ENCODE data around the gene SLC48A1. TPM values are rescaled to one million over a fixed set of nuclear protein-coding genes. Genes with fewer than 3 reads are reported as not detected.

SLC48A1 gene
- total RNA-seq, 1 experiment from 2014 or later: 35.7 TPM

- peak; percentile 39 for DNase-seq (ENCODE audit: low spot score)
Observed at GRCh38 chr12:47757840-47758583, 15.0 kb upstream of the SLC48A1 start.

GRCh38 chr12:47758584-47758833, 14.5 kb upstream of the SLC48A1 start:
- DNase-seq (ENCODE audit: low spot score): no peak

GRCh38 chr12:47758834-47759690, 14.0 kb upstream of the SLC48A1 start, which contains the start of gene RAPGEF3:
Gene RAPGEF3, minus strand, starts transcription at chr12:47758880. Its CDS starts 324 bp downstream, at chr12:47758556.
- DNase-seq (ENCODE audit: low spot score): peak; percentile 83

- no peak for DNase-seq (ENCODE audit: low spot score)
Observed at GRCh38 chr12:47762850-47763465, 10.1 kb upstream of the SLC48A1 start.

GRCh38 chr12:47763481-47764346, 9.3 kb upstream of the SLC48A1 start:
- no peak for DNase-seq (ENCODE audit: low spot score)

- no peak for DNase-seq (ENCODE audit: low spot score)
Observed at GRCh38 chr12:47766502-47767215, 6.4 kb upstream of the SLC48A1 start.

- peak; percentile 85 for DNase-seq (ENCODE audit: low spot score)
Observed at GRCh38 chr12:47767216-47767724, 5.8 kb upstream of the SLC48A1 start.

GRCh38 chr12:47768323-47768811, 4.7 kb upstream of the SLC48A1 start:
- DNase-seq (ENCODE audit: low spot score): no peak

GRCh38 chr12:47769234-47770085, 3.6 kb upstream of the SLC48A1 start:
- DNase-seq (ENCODE audit: low spot score): no peak

GRCh38 chr12:47770086-47770726, 2.8 kb upstream of the SLC48A1 start:
- DNase-seq (ENCODE audit: low spot score): no peak

GRCh38 chr12:47771304-47771703, 1.7 kb upstream of the SLC48A1 start:
- no peak for DNase-seq (ENCODE audit: low spot score)

GRCh38 chr12:47772094-47772660, 861 bp upstream of the SLC48A1 start:
- no peak for DNase-seq (ENCODE audit: low spot score)

- peak; percentile 32 for DNase-seq (ENCODE audit: low spot score)
Observed at GRCh38 chr12:47772738-47773061, 338 bp upstream of the SLC48A1 start.

GRCh38 chr12:47773858-47774580, 981 bp downstream of the SLC48A1 start:
- no peak for DNase-seq (ENCODE audit: low spot score)

- DNase-seq (ENCODE audit: low spot score): no peak
Observed at GRCh38 chr12:47774663-47775062, 1.6 kb downstream of the SLC48A1 start.

- DNase-seq (ENCODE audit: low spot score): no peak
Observed at GRCh38 chr12:47775100-47775911, 2.3 kb downstream of the SLC48A1 start.

- DNase-seq (ENCODE audit: low spot score): no peak
Observed at GRCh38 chr12:47776471-47777143, 3.6 kb downstream of the SLC48A1 start.

Measured in HT-29 (cell line).